Regular cardiac myocyte (primary cell): ENCODE measurements around the gene DZANK1. TPM values are rescaled to one million over a fixed set of nuclear protein-coding genes. Genes with fewer than 3 reads are reported as not detected.

Experiments used
- total RNA-seq: library from RNA; depleted of rRNA; stranded (reverse); fragments of >200 nt; gene quantifications from 2 replicates; pipeline ENCODE4 v1.2.3, GENCODE V29; 2014

The DZANK1 gene
- 0.56 and 1.2 TPM in 2 replicates for total RNA-seq

GRCh38 chr20:18466894-18467730 lies at the start of gene DZANK1, which contains the start of gene POLR3F:
DZANK1 (minus strand) TSS chr20:18467030; CDS start chr20:18465358, 1,672 bp downstream.
POLR3F (plus strand) TSS chr20:18467390; CDS start chr20:18467507, 117 bp downstream.

GRCh38 chr20:18507218-18508191 lies 40.7 kb upstream of the DZANK1 start, which contains the start of gene SEC23B:
SEC23B (plus strand) TSS chr20:18507940; CDS start chr20:18510836, 2,896 bp downstream.

GRCh38 chr20:18496740-18497592 lies 30.1 kb upstream of the DZANK1 start, which contains the start of gene RBBP9:
RBBP9 (minus strand) TSS chr20:18497225; CDS start chr20:18497167, 58 bp downstream.

Other genes starting within 250 kb of the DZANK1 start
- 19.2 and 25.4 TPM in 2 replicates for gene ZNF133, start 178.5 kb downstream of the DZANK1 start, total RNA-seq
- 17.8 and 19.4 TPM in 2 replicates for gene POLR3F, start 360 bp upstream of the DZANK1 start, total RNA-seq
- 10.2 and 11.0 TPM in 2 replicates for gene RBBP9, start 30.2 kb upstream of the DZANK1 start, total RNA-seq
- gene SEC23B, start 40.9 kb upstream of the DZANK1 start, total RNA-seq = 47.4 and 75.2 TPM in 2 replicates
- gene SMIM26, start 100.4 kb upstream of the DZANK1 start, total RNA-seq = 75.2 and 96.4 TPM in 2 replicates
- 52.4 and 97.8 TPM in 2 replicates for gene DTD1, start 121.0 kb upstream of the DZANK1 start, total RNA-seq